Measurements from ENCODE around the gene CRMP1.
"Not testable (repeated sequence)": the region's sequence is repeated elsewhere in the genome, so short reads cannot be mapped to it uniquely, and the experiment has no call there.

CRMP1 gene

GRCh38 chr4:5887361-5888221 is 5.3 kb downstream of the CRMP1 start:
- DNase-seq, result no peak

- no peak for DNase-seq
These were observed 5.9 kb downstream of the CRMP1 start for GRCh38 chr4:5887011-5887360.

GRCh38 chr4:5885733-5886132 is 7.2 kb downstream of the CRMP1 start:
- no peak for DNase-seq

GRCh38 chr4:5884796-5885195 is 8.1 kb downstream of the CRMP1 start:
- no peak for DNase-seq

GRCh38 chr4:5883916-5884315 is 9.0 kb downstream of the CRMP1 start:
- DNase-seq, result no peak

- no peak for DNase-seq
These were observed 9.9 kb downstream of the CRMP1 start for GRCh38 chr4:5882947-5883346.

GRCh38 chr4:5881340-5881739 is 11.5 kb downstream of the CRMP1 start:
- DNase-seq, result no peak

- DNase-seq, result no peak
These were observed 14.5 kb downstream of the CRMP1 start for GRCh38 chr4:5878359-5878758.

- no peak for DNase-seq
These were observed 15.5 kb downstream of the CRMP1 start for GRCh38 chr4:5877392-5877791.

- DNase-seq, result no peak
These were observed 18.0 kb downstream of the CRMP1 start for GRCh38 chr4:5874811-5875449.

GRCh38 chr4:5870701-5871100 is 22.2 kb downstream of the CRMP1 start:
- DNase-seq, result no peak

- DNase-seq, result no peak
These were observed 22.8 kb downstream of the CRMP1 start for GRCh38 chr4:5869966-5870619.

GRCh38 chr4:5867866-5868265 is 25.0 kb downstream of the CRMP1 start:
- DNase-seq, result no peak

GRCh38 chr4:5866841-5867813 is 25.8 kb downstream of the CRMP1 start:
- no peak for DNase-seq

- DNase-seq, result no peak
These were observed 26.8 kb downstream of the CRMP1 start for GRCh38 chr4:5865896-5866599.

GRCh38 chr4:5863461-5864113 is 29.3 kb downstream of the CRMP1 start:
- peak; percentile 57 for DNase-seq

- no peak for DNase-seq
These were observed 34.7 kb downstream of the CRMP1 start for GRCh38 chr4:5858020-5858769.

- DNase-seq, result no peak
These were observed 35.7 kb downstream of the CRMP1 start for GRCh38 chr4:5857199-5857598.

- DNase-seq, result not testable (repeated sequence)
These were observed 36.5 kb downstream of the CRMP1 start for GRCh38 chr4:5856362-5856761.

- DNase-seq, result no peak
These were observed 38.0 kb downstream of the CRMP1 start for GRCh38 chr4:5854929-5855328.

Data from stimulated activated CD4-positive, alpha-beta T cell treated with anti-CD3 and anti-CD28 coated beads, Interleukin-4, amount 100 ng/mL, for 24 hours (primary cell).